GM18868 (cell line): ENCODE measurements around the gene DYNLT3.

Experiments used
- ATAC-seq: cut with Tn5 transposase; IDR thresholded peaks from one replicate; pipeline ENCODE4 v1.9.1; 2021; ENCODE audit warnings: mild to moderate bottlenecking, moderate library complexity; ENCODE audit not compliant: unreplicated experiment

DYNLT3 gene

DNA sequence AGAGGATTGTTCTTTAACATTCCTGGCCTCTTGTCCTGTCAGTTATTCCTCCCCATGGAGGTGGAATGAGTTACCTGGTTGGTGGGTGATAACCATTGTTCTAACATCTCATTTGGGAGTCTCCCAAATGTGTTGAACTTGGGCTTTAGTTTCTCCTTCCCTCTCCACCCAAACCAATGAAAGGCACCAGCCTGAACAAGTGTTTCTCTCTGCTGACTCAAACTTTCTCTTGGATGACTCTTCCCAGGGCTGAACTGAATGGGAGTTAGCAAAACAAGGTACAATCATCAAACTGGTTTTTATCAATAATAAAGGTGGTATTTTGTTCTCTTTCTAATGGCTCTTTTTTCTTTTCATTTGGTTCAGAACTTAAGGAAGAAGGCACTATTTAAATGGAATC, 2.7 kb downstream of the DYNLT3 start:
- ATAC-seq, result no peak

DNA sequence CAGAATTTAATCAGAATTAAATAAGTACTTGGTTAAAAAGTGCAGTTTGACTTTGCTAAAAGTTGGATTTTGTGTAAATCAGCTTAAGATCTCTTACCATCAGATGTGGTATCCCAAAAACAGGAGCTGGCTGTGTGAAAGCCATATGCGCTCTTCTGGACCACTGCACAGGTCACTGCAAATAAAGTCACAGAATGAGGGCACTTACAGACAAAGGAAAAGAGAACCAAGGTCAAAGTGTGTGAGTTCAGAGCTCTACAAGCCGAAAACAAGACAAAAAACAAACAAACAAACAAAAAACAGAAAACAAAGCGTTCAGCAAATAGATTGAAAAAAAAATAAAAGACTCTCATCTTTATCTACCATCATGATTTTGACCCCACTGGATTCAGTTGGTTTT, 6.4 kb downstream of the DYNLT3 start:
- ATAC-seq, result no peak

DNA sequence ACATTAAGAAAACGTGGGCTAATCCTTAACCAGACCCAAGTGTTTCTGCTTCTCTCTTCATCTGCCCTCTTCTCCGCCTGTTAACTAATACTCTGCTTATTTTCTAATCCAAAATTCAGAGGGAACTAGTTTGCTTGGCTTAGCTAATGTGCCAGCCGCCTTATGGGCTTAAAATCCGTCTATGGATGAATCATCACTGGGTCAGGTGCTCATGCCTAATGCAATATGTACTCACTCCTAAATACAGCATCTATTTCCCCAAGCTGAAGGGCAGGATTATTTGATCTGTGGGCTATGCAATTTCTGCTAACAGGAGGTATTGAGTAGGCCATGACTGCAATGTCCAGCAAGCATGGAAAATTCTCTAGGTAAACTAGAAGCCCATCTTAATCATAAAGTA, 12.4 kb downstream of the DYNLT3 start:
- no peak for ATAC-seq

DNA sequence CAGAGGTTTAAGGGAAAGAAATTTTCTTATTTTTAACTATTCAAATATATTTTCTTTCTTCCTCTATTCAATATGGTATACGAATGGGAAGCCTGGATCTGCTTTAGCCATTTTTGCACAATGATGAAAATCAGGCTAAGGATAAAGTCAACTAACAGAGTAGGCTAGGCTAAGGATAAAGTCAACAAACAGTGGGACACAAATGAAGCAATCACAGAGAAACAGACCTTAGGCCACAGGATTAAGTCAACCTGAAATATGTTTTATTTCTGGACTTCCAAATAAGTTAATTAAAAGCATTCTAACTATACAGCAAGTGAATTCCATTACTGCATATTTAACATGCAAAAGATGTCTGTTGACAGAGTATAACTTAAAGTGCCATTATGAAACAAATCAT, 17.0 kb downstream of the DYNLT3 start:
- no peak for ATAC-seq

DNA sequence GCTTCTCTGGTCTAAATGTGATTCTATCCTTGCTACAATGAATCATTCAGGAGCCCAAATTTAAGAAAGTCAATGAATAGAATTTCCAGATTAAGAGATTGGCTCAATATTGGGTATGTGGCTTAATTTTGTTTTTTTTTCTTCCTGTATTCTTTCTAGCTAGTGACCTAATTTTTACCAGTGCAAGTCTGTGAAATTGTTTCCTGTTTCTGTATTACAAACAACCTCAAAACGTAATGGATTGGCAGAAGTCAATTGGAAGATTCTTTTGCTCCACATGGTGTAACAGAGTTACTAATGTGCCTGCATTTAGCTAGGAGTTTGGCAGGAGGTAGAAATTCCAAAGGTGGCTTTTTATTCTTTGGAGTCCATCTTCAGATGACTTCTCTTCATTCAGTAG, 17.6 kb downstream of the DYNLT3 start:
- no peak for ATAC-seq

DNA sequence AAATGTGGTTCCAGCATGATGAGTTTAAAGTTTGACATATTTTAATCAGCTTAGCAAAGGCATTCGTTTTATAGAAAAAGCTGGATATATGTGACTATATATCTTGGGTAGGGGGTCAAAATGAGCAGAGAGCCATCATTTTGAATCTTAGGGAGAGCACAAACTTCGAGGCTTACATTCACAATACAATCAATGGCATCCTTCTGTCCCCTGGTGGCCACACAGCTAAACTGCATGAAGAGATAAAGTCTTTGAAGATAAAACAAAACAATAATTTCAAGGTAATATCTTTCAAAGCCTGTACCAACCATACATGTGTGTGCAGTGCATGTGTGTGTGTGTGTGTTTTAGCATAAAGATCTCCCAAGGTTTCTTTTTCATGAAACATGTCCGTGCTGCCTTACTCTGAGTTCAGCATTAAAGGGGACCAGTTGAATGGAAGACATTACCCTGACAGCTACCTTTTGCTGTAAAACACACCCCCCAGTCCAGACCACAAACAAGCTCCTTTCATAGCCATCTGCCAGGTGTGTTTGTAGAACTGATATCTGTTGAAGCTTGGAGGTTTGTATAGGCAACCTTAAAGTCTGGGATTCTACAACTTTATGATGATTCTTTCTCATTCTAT, 22.0 kb downstream of the DYNLT3 start:
- peak; percentile 71 for ATAC-seq

DNA sequence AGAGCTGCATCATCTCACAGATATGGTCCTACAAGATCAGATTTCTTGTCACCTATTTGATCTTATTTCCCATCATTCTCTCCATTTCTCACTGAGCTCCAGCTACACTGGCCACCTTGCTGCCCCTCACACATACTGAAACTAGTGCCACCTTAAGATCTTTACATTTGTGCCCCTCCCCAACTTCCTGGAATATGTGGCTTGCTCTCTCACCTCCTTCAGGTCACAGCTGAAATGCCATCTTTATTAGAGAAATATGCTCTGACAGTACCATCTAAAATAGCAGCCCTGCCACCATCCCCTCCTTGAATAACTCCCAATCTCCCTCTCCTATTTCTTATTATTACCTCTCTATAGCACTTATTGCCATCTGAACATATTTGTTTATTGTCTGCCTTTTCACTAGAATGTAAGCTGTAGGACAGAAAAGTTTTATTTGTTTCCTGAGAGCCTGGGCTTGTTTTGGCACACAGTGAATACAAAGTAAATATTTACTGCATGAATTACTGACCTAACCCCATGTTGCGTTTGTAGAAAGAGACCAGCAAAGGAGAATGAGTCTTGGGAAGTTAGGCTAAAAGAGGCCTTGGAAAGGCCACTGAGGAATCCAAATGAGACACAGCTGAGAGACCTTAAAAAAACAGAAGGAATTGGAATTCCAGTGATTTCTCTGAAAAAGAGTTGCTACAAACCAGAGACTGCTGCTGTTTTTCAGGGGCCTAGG, 22.7 kb downstream of the DYNLT3 start:
- no peak for ATAC-seq

DNA sequence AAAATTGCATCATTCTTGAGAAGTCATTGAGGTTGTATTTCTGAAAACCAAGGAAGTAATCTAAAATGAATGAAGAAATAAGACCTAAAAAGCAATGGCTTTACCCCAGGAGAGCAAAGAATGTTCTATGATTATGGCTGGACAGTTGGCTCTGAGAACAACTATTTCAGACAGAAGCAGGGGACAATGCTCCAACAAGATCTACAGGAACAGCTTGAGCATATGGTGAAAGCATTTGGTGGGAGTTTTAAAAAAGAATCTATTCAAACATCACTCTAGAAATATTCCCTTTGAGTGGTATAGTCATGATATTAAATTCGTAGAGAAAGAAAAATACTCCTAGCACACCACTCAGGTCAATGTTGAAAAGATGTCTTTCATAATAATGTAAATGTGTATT, 26.7 kb downstream of the DYNLT3 start:
- ATAC-seq, result no peak

DNA sequence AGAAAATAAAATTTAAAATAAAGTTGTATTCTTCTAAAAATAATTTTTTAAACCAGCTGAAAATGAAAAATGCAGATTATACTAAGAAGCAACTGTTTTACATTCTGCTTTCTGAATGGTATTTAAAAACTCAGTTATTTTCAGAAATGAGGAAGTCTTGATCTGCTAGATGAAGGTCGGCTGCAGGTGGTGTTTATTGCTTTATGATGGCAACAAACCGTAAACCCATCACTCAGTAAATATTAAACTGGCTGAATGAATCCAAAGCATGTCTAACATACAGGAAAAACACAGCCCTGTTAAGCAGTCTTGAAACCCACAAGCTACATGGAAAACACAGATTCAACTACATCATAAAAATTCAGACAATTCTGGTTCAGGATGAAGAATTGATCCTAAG, 29.3 kb downstream of the DYNLT3 start:
- peak; percentile 40 for ATAC-seq

DNA sequence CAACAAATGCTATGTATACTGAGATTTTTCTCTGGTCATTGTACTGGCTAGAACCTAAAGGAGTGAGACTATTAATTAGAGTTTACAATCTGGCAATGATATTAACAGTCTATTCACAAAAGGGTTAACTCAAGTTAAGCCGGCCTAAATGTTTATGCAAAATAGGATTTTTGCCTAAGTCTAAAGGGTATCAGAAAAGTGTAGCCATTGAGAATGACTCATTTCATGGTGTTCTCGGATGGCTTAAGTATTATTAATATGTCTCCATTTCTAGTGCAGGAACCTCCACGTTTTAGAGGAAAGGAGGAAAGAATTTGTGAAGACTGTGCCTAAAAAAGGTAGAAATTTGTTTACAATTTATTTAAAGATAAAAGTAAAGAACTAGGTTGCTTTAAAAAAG, 29.8 kb downstream of the DYNLT3 start:
- ATAC-seq, result no peak

DNA sequence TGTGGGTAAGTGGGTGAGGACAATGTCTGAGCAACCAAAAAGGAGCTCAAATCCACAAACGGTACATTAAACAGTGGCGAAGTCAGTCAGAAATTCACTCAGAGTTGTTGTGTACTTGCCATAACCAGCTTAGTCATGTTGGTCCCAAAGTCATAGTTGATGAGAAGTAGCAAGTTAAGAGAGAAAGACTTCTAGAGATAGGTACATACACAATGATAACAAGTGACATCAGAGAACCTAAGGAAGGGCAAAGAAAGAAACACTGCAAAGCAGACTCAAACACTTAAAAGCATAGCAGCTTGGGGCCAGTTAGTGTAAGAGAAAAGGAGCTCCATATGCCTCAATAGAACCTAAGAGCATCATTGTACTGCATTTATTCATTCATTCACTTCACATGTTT, 30.2 kb downstream of the DYNLT3 start:
- no peak for ATAC-seq

DNA sequence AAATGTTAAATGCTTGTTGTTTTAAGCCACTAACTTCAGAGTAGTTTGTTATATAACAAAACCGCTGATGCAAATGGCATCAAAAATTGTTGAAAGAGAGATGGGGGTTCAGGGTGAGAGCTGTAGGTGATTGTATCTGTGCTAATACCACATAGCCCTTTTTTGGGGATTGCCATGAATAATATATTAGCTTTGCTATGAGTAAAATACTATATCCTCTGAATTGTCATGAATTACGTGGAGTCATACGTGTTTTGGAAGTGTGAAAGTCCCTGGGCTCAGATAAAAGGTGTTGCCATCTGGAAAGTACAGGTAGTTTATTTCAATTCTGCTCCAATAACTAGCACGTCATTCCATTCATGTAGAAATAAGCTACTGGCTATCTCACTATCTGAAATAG, 30.6 kb downstream of the DYNLT3 start:
- no peak for ATAC-seq

DNA sequence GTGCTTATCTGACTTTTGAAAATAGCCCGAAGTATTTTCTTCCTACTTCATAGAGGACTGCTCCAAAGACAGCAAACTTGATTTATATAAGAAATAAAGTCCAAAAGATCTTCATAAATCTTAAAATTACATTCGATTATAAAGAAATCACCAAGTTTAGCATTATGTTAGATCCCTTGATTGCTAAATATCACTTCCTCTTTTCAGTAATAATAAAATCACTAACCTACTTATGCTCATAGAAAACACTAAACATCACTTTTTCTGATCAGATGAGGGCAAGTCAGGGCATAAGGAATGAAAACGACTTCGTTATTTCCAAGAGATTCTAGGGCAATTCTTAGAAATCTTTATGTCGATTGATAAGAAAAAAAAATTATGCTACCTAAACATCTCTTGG, 32.0 kb downstream of the DYNLT3 start:
- ATAC-seq, result peak; percentile 29

DNA sequence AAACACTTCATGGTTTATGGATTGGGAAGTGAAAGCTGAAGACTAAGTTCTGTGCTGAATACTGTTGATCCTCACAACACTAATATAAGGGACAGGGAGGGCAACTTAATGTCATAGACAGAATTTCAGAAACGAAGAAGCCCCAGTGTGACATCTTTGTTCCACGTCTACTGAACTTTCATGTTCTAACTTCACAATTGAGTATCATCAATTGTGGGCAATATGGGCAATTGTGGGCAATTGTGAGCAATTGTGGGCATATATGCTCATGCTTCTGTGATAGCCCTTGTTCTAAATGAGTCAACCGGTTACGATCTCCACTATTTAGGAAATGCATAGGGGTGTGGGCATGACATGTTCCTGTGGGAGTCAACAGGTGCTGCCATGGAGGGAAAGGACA, 33.8 kb downstream of the DYNLT3 start:
- no peak for ATAC-seq

DNA sequence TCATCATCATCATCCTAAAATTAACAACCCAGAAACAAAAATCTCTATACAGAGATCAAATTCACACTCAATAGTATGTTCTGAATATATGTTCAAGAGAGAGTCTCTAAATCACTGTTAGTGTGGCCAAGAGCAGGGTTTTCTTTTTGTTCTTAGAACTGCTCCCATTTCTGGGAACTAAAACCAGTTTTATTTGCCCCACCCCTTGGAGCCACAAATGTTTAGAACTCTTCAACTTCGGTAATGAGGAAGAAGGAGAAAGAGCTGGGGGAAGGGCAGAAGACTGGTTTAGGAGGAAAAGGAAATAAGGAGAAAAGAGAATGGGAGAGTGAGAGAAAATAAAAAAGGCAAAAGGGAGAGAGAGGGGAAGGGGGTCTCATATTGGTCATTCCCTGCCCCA, 35.3 kb downstream of the DYNLT3 start:
- no peak for ATAC-seq

DNA sequence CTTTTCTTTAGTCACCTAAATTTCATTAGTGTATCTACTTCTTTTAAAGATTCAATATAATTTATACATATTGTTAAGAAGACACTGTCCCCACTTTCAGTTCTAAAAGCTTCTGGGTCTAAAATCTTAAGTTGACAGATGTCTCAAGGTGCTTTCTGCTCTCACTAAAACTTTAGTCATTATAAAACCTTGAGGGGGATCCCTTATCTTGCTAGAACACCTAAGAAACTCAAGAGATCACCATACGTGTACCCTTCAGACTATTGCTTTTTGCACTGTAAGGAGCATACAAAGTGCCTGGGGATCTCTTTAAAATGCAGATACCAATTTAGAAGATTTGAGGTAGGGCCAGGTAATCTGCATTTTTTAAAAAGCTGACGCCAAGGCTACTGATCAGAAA, 37.4 kb downstream of the DYNLT3 start:
- ATAC-seq, result peak; percentile 77

DNA sequence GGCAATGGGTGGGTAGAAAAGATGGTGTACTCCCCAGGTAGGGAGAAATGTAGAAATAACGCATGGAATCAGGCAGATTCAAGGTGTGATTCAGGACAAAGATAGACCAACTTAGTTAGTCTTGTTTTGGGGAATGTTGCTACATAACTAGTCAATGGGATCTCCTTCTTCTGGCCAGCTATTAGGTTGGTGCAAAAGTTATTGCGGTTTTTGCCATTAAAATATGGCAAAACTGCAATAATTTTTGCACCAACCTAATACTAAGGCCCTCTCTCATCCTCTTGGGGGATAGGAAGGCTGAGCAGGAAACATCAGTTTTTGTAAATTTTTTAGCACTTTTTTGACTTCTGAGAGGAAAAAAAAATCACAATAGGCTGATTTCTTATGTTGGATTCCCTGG, 44.3 kb downstream of the DYNLT3 start:
- ATAC-seq, result no peak

DNA sequence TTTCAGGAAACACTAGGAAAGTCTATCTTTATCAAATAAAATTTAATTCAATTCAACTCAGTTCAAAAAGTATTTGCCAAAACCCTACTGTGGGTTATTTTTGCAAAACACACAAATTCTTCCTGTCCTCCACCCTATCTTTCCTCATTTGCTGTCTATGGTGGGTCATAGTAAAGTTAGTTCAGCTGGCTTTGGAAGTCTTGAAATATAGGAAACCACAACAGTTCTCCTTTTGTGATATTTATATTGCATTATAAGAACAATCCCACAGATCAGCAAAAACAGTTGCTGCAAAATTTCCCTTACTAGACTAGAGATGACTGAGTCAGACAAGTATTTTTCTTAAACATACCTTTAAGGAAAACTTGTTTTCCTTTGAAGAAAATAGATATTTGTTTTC, 45.3 kb downstream of the DYNLT3 start:
- ATAC-seq, result no peak

DNA sequence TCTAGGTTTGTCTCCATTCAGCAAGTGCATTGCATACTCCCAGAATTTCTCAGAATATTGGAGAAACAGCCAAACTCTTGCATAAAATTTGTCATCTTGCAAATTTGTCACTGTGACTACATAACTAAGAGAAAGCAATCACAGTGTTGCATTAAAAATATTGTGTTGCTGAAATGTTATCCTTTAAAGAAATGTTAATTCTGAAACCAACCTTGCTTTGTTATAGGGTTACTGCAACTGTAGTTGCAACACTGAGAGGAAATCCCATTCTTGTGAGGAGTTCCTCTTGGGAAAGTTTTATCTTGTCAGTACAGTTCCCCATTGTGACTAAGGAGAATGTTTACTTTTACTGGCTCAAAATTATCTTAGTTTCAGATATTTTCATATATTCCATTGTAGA, 46.7 kb downstream of the DYNLT3 start:
- ATAC-seq, result no peak

DNA sequence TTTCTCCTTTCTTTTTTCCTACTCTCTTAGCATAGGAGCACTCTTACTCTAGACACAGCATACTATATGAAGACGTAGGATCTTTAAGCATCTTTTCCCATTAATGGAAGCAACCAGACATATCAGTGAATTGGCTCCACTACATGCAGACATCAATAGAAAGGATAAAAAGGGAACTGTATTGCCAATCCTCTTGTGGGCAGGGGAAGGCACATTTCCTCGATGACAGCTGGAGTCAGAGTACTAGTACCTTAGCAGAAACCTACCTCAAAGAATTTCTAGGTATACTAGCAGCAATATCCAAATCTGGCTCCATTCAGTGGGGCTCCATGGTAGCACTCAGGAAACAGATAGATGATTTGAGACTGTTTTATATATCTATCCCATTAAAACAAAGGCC, 47.4 kb downstream of the DYNLT3 start:
- ATAC-seq, result no peak

DNA sequence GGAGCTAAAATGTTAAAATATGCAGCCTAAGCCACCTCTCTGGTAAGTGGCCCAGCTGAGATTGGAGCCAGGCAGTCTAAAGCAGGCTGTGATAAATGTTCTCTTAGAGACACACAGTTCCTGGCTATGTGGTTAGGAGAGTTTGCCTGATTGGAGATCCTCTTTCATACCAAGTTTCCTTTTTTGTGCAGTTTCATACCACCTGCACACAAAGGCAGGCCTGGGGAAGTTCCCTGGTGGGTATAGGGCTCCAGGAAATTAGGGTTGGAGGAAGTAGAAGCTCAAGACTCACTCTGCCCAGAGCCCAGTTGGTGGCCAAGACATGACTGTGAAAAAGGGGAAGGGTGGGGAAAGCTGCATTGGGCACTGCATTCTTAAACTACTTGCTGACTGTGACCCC, 50.6 kb downstream of the DYNLT3 start:
- peak; percentile 88 for ATAC-seq

DNA sequence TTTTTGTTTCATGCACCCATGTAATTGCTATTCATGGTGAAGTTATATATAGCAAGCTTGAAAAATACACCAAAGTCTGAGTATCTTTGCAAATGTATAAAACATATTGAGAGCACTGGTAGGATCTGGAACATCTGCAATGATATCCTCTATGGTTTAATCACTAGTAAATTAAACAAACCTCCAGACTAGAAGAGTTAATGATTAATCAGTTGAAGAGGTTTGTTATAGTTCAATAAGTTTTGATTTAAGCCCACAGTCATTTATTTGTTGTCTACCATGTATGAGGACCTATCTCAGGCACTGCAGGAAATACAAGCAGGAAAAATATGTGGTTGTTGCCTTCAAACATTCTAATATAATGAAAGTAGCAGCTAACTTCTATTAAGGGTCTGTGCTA, 51.1 kb downstream of the DYNLT3 start:
- no peak for ATAC-seq
